HG03196 (cell line): Measurements from ENCODE around the gene LRCH3.
"Not testable (repeated sequence)": the region's sequence is repeated elsewhere in the genome, so short reads cannot be mapped to it uniquely, and the experiment has no call there.

Source experiments
- ATAC-seq: cut with Tn5 transposase; IDR thresholded peaks from one replicate; pipeline ENCODE4 v1.9.1; 2021; ENCODE audit not compliant: unreplicated experiment

The LRCH3 gene

DNA sequence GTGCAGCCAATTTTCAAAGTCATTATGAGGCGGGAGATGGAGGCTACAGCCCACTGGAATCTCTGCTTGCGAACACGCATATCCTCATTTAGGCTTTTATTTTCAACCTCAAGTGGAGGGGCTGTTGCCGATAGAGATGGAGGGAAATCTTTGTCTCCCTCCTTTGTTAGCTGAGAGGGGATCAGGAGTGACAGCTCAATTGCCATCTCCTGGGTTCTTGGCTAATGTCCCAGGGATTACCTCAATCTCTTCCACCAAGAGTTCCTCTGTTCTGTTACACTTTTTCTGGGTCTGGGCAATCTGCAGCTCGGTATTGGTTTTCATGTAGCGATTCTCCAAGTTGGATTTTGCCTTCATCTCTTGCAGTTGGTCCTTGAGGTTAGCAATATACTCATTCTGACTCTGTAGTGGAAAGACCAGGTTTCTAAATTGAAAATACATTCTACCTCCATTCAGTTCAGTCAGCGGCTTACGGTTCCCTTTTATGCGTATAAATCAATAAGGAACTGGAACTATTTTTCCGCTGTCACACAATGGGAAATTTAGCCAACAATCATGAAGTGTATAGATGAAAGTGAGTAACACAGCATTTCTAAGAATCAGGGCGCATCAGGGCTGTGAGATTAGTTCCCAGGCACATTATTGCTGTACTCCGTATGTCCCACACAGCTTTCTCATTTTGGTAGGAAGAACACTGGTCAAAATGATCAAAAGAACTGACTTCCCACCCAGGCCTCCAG lies 122.8 kb downstream of the LRCH3 start:
- no peak for ATAC-seq

DNA sequence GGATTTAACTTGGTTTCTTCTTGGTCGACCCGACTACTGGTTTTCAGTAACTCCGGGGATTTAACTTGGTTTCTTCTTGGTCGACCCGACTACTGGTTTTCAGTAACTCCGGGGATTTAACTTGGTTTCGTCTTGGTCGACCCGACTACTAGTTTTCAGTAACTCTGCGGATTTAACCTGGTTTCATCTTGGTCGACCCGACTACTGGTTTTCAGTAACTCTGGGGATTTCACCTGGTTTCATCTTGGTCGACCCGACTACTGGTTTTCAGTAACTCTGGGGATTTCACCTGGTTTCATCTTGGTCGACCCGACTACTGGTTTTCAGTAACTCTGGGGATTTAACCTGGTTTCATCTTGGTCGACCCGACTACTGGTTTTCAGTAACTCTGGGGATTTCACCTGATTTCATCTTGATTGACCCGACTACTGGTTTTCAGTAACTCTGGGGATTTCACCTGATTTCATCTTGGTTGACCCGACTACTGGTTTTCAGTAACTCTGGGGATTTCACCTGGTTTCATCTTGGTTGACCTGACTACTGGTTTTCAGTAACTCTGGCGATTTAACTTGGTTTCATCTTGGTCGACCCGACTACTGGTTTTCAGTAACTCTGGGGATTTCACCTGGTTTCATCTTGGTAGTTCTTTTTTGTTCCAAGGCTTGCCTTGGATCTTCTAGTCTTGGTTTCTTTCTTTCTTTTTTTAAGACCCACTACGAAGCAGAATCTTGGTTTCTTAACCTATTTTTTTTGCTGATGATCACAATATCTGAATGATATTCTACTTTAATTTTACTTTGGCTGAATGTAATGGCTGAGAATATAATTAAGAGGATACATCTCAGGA lies 130.6 kb downstream of the LRCH3 start:
- not testable (repeated sequence) for ATAC-seq

DNA sequence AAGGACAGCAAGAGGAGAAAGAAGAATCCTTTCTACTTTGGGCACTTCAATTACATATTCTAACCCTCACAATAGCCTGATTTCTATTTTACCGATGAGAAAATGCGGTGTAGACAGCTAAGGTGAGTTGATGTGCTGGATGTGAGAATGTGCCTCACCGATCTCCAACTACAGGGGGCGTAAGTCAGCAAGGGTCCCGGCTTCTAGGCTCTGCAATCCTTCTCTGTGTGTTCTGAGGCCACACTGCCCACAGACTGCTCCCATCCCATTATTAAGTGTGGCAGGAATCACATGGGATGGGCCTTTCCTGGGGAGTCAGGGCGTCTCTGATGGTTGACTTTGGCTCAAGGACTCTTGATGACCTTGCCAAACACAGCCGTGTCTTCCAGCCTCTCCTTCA lies 135.4 kb downstream of the LRCH3 start:
- no peak for ATAC-seq

DNA sequence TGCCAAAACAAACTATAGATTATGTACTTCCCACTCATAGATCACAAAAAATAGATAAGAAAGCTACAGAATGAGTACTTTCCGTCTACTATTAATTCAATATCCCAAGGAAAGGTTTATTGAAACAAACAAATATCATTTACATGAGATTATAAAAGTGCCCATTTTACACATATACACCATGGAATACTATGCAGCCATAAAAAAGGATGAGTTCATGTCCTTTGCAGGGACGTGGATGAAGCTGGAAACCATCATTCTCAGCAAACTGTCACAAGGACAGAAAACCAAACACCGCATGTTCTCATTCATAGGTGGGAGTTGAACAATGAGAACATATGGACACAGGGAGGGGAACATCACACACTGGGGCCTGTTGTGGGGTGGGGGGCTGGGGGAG lies 136.5 kb downstream of the LRCH3 start:
- not testable (repeated sequence) for ATAC-seq

DNA sequence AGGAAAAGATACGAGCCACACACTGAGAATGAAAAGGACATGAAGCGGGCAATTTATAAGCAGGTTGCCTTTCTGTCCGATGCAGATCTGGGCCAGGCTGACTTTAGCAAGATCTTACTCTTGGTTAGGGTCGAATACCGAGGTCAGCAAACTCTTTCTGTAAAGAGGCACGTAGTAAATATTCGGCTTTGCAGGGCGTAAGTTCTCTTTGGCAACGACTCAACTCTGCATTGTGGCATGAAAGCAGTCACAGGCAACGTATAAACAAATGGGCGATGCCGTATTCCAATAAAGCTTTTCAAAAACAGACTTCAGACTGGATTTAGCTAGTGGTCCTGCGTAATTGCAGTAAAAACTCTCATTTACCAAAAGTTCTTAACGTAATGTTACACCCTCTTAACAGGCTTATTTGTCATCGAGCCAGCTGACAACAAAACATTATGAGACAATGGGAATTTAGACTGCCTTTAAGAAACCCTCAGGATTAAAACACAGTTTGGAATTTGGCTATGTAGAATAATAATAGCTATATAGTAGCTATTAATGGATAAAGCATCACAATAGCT lies 145.8 kb downstream of the LRCH3 start:
- no peak for ATAC-seq
